IMR-90 (cell line): ENCODE results near the gene ANO1. TPM values are rescaled to one million over a fixed set of nuclear protein-coding genes. Genes with fewer than 3 reads are reported as not detected.

ENCODE experiments used
- ATAC-seq: fragments of 200-7000 bp; cut with Tn5 transposase; 2 replicates; pipeline ENCODE4 v1.9.1; 2020; ENCODE audit warnings: low read depth, mild to moderate bottlenecking, moderate library complexity
- BruUV-seq: library from RNA; stranded (reverse); fragments of 400-500 nt; replicated peaks from 2 replicates; lab custom pipeline; 2021; lab: Mats Ljungman, UMichigan
- CTCF ChIA-PET: fragments of 300-600 bp; formaldehyde crosslinking; extraction: SDS; loops from one replicate; lab custom pipeline; 2021; ENCODE audit warnings: antibody characterized with exemption; lab: Yijun Ruan, JAX
- POLR2A ChIA-PET: fragments of 300-600 bp; sonication (Branson Sonifier 250); formaldehyde crosslinking; loops from one replicate; lab custom pipeline; 2022; ENCODE audit warnings: antibody characterized with exemption; ENCODE audit not compliant: unreplicated experiment; lab: Charles Lee
- DNase-seq: peaks from one replicate; pipeline ENCODE4 v3.0.0; 2013
- H2AFZ ChIP-seq: replicated peaks from 2 replicates; pipeline ENCODE3; 2013; ENCODE audit warnings: low read length, mild to moderate bottlenecking; ENCODE audit not compliant: poor library complexity
- H2AK5ac ChIP-seq: 2 replicates; pipeline ENCODE4 v1.6.1; 2013; ENCODE audit warnings: low read depth, low read length, inconsistent platforms
- H2AK9ac ChIP-seq: replicated peaks from 2 replicates; pipeline ENCODE3; 2013; ENCODE audit warnings: mild to moderate bottlenecking, low read depth, low read length, moderate library complexity; ENCODE audit not compliant: poor library complexity
- H2BK120ac ChIP-seq: 2 replicates; pipeline ENCODE4 v1.6.1; 2013; ENCODE audit warnings: low read depth, low read length, inconsistent platforms
- H2BK15ac ChIP-seq: 3 replicates; pipeline ENCODE4 v1.6.1; 2013; ENCODE audit warnings: low read depth, low read length, inconsistent platforms
- H2BK20ac ChIP-seq: 2 replicates; pipeline ENCODE4 v1.6.1; 2013; ENCODE audit warnings: low read depth, mild to moderate bottlenecking, inconsistent platforms, low read length, moderate library complexity
- H2BK5ac ChIP-seq: 2 replicates; pipeline ENCODE4 v1.6.1; 2013; ENCODE audit warnings: mild to moderate bottlenecking, low read depth, low read length, inconsistent platforms; ENCODE audit not compliant: poor library complexity, severe bottlenecking
- H3K14ac ChIP-seq: replicated peaks from 2 replicates; pipeline ENCODE4 v1.6.1; 2013; ENCODE audit warnings: low read depth, low read length, inconsistent platforms
- H3K18ac ChIP-seq: 2 replicates; pipeline ENCODE4 v1.6.1; 2013; ENCODE audit warnings: low read depth, low read length, control low read depth
- H3K23ac ChIP-seq: 2 replicates; pipeline ENCODE4 v1.6.1; 2013; ENCODE audit warnings: low read depth, low read length, inconsistent platforms
- H3K27ac ChIP-seq: 2 replicates; pipeline ENCODE4 v1.5.1; 2013; ENCODE audit warnings: mild to moderate bottlenecking, control low read depth, low read length; ENCODE audit not compliant: insufficient read depth
- H3K27me3 ChIP-seq: 2 replicates; pipeline ENCODE4 v1.6.1; 2013; ENCODE audit warnings: low read length; ENCODE audit not compliant: control insufficient read depth, insufficient read depth
- H3K36me3 ChIP-seq: 2 replicates; pipeline ENCODE4 v1.6.1; 2013; ENCODE audit warnings: low read length, mixed read lengths; ENCODE audit not compliant: control insufficient read depth, insufficient read depth
- H3K4ac ChIP-seq: 2 replicates; pipeline ENCODE4 v1.6.1; 2013; ENCODE audit warnings: low read depth, low read length, inconsistent platforms
- H3K4me1 ChIP-seq: 2 replicates; pipeline ENCODE4 v1.6.1; 2013; ENCODE audit warnings: low read length, mixed read lengths; ENCODE audit not compliant: control insufficient read depth, insufficient read depth
- H3K4me2 ChIP-seq: 2 replicates; pipeline ENCODE4 v1.6.1; 2013; ENCODE audit warnings: low read depth, mild to moderate bottlenecking, control low read depth, low read length, moderate library complexity
- H3K4me3 ChIP-seq: 2 replicates; pipeline ENCODE4 v1.5.1; 2013; ENCODE audit warnings: low read depth, mild to moderate bottlenecking, control low read depth, low read length, moderate library complexity; ENCODE audit not compliant: insufficient read depth
- H3K56ac ChIP-seq: 2 replicates; pipeline ENCODE4 v1.6.1; 2013; ENCODE audit warnings: low read length, inconsistent platforms; ENCODE audit not compliant: insufficient read depth; ENCODE audit errors: extremely low read depth
- H3K79me1 ChIP-seq, 2 experiments: 2 replicates each; pipeline ENCODE4 v1.6.1; 2013; ENCODE audit warnings: low read length in 2 of 2, inconsistent platforms in 1 of 2, low read depth in 1 of 2
- H3K9ac ChIP-seq: 2 replicates; pipeline ENCODE4 v1.6.1; 2013; ENCODE audit warnings: low read depth, low read length, control low read depth
- H3K9me1 ChIP-seq: 2 replicates; pipeline ENCODE4 v1.6.1; 2013; ENCODE audit warnings: low read length, inconsistent platforms; ENCODE audit not compliant: insufficient read depth
- H3K9me3 ChIP-seq: 2 replicates; pipeline ENCODE4 v1.6.1; 2013; ENCODE audit warnings: low read length; ENCODE audit not compliant: control insufficient read depth, insufficient read depth
- H4K20me1 ChIP-seq: 2 replicates; pipeline ENCODE4 v1.6.1; 2013; ENCODE audit warnings: low read length, inconsistent platforms; ENCODE audit not compliant: insufficient read depth
- H4K5ac ChIP-seq: 2 replicates; pipeline ENCODE4 v1.6.1; 2013; ENCODE audit warnings: mild to moderate bottlenecking, low read depth, low read length, control low read depth
- H4K8ac ChIP-seq, 2 experiments: 2 replicates each; pipeline ENCODE4 v1.6.1; 2013; ENCODE audit warnings: low read depth in 2 of 2, low read length in 2 of 2, control low read depth in 1 of 2, inconsistent platforms in 1 of 2
- H4K91ac ChIP-seq: 2 replicates; pipeline ENCODE4 v1.6.1; 2013; ENCODE audit warnings: low read depth, low read length, inconsistent platforms; ENCODE audit not compliant: insufficient read depth
- BHLHE40 ChIP-seq: fragments of 150-350 bp; IDR thresholded peaks from 2 replicates; pipeline ENCODE4 v1.6.1; 2016; ENCODE audit warnings: mild to moderate bottlenecking, low read depth, low read length
- CEBPB ChIP-seq: IDR thresholded peaks from 2 replicates; pipeline ENCODE4 v1.6.1; 2012; ENCODE audit warnings: low read depth, low read length, improper control_type of control experiment
- ELK1 ChIP-seq: fragments of 150-350 bp; IDR thresholded peaks from 2 replicates; pipeline ENCODE4 v1.6.1; 2016; ENCODE audit warnings: low read depth, mild to moderate bottlenecking, low read length, moderate library complexity, borderline replicate concordance
- FOS ChIP-seq: fragments of 150-350 bp; IDR thresholded peaks from 2 replicates; pipeline ENCODE4 v1.6.1; 2016; ENCODE audit warnings: low read depth, low read length
- MAZ ChIP-seq: IDR thresholded peaks from 2 replicates; pipeline ENCODE4 v1.6.1; 2012; ENCODE audit warnings: low read depth, mild to moderate bottlenecking, low read length, improper control_type of control experiment, moderate library complexity, borderline replicate concordance
- NFE2L2 ChIP-seq: fragments of 150-350 bp; IDR thresholded peaks from 2 replicates; pipeline ENCODE4 v1.6.1; 2016; ENCODE audit warnings: low read depth, mild to moderate bottlenecking, low read length
- POLR2A ChIP-seq: IDR thresholded peaks from 2 replicates; pipeline ENCODE4 v1.6.1; 2012; ENCODE audit warnings: mild to moderate bottlenecking, low read depth, low read length
- RAD21 ChIP-seq: IDR thresholded peaks from 2 replicates; pipeline ENCODE4 v1.6.1; 2012; ENCODE audit warnings: low read length, improper control_type of control experiment
- RCOR1 ChIP-seq: IDR thresholded peaks from 2 replicates; pipeline ENCODE4 v1.6.1; 2012; ENCODE audit warnings: mild to moderate bottlenecking, low read length, improper control_type of control experiment; ENCODE audit not compliant: insufficient replicate concordance
- SMC3 ChIP-seq: fragments of 150-350 bp; IDR thresholded peaks from 2 replicates; pipeline ENCODE4 v1.6.1; 2016; ENCODE audit warnings: low read depth, mild to moderate bottlenecking, antibody characterized with exemption, low read length, moderate library complexity
- USF2 ChIP-seq: fragments of 150-350 bp; IDR thresholded peaks from 2 replicates; pipeline ENCODE4 v1.6.1; 2017; ENCODE audit warnings: mild to moderate bottlenecking, antibody characterized with exemption, low read length, low read depth
- WGBS, 2 experiments: methylation state at CpG; one replicate each; pipeline versions ENCODE4 v1.1.5 to v1.1.7; 2013; ENCODE audit warnings: missing lambda C conversion rate in 2 of 2; ENCODE audit not compliant: insufficient read length in 1 of 2; ENCODE audit errors: extremely low coverage in 2 of 2; 5-methylcytosine and 5-hydroxymethylcytosine counted together
- dilution Hi-C: fragments of 300-500 bp; cut with HindIII; formaldehyde crosslinking; loops from one replicate; pipeline ENCODE4 v1.14.3; 2018; ENCODE audit warnings: low sequenced_read_pairs; ENCODE audit not compliant: unreplicated experiment
- in situ Hi-C: fragments of 300-500 bp; cut with MboI; formaldehyde crosslinking; loops from 3 replicates; pipeline ENCODE4 v1.14.3; 2019; ENCODE audit warnings: low sequenced_read_pairs, inconsistent platforms, mixed read lengths
- intact Hi-C: fragments of 100-400 bp; cut with micrococcal nuclease; formaldehyde crosslinking; loops from 2 replicates; pipeline ENCODE4 v1.10.0; 2022
- polyA plus RNA-seq, 3 experiments: library from polyadenylated mRNA; depleted of rRNA; stranded (reverse); fragments of >200 nt; gene quantifications; 2 replicates each; pipeline ENCODE4 v1.2.3, GENCODE V29; 2012; ENCODE audit warnings: low replicate concordance in 1 of 3
- total RNA-seq: library from RNA; depleted of rRNA; stranded (reverse); fragments of >200 nt; gene quantifications from 2 replicates; pipeline ENCODE4 v1.2.3, GENCODE V29; 2012

ANO1 gene
- total and polyA plus RNA-seq, 2 of the 4 experiments (the other 2 are of a cell fraction), result 4.1 to 10.7 TPM

DNA sequence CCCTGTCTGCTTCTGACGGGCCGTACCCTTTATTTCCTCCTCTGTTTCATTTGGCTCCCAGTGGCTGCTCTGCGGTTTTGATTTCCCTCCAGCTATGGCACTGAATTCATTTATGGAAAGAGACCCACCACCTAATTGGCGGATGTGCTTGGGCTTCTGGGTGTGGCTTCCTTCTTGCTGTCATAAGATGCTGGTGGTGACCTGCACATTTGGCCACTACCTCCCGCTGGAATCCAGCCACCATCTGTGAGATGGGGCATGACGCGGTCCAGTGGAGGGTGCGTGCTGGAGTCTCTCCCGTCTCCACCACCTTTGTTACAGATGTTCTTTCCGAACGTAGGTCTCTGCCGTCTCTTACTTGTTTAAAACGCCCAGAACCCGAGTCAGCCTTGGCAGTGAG lies 77.3 kb downstream of the ANO1 start:
- H3K14ac ChIP-seq, result no peak overlapping the region
- H2AFZ ChIP-seq, result no peak overlapping the region
- WGBS, 2 experiments, result 76% methylated on average over 6 of the region's 14 CpGs; no CpG with 5 or more reads in 1 of the 2 experiments
- no peak overlapping the region for H2AK5ac ChIP-seq
- TF ChIP-seq BHLHE40 (no peak), SMC3 (no peak), FOS (no peak), RAD21 (no peak), USF2 (no peak), ELK1 (no peak), CEBPB (no peak), POLR2A (no peak), MAZ (no peak), RCOR1 (no peak), NFE2L2 (no peak)
- POLR2A ChIA-PET, result no interaction called here
- H4K91ac ChIP-seq, result no peak overlapping the region
- no peak overlapping the region for H3K4ac ChIP-seq
- H3K36me3 ChIP-seq, result peaks cover 4% of the 10 kb centered on the region; the same call in 1 of the 2 replicates
- H3K4me2 ChIP-seq, result no peak overlapping the region
- no peak overlapping the region for H3K9ac ChIP-seq
- no peak overlapping the region for H2AK9ac ChIP-seq
- H3K79me1 ChIP-seq, result no peaks in the 10 kb centered on the region
- no peaks in the 10 kb centered on the region for H4K20me1 ChIP-seq
- no peak overlapping the region for H3K23ac ChIP-seq
- H2BK20ac ChIP-seq, result no peak overlapping the region
- H3K4me3 ChIP-seq, result no peak overlapping the region
- no peak overlapping the region for H3K27ac ChIP-seq
- H2BK5ac ChIP-seq, result no peak overlapping the region
- H3K9me1 ChIP-seq, result no peaks in the 10 kb centered on the region
- H3K56ac ChIP-seq, result no peak overlapping the region
- no peak overlapping the region for H4K8ac ChIP-seq
- DNase-seq (no peak), ATAC-seq (no peak)
- intact Hi-C loops (no loop called here), dilution Hi-C loops (loop anchor here (25.0 kb wide), 1 partner anchor 243 kb away; no protein-coding TSS in a partner anchor), in situ Hi-C loops (no loop called here)
- no peak overlapping the region for H2BK15ac ChIP-seq
- H3K4me1 ChIP-seq, result peaks cover 2% of the 10 kb centered on the region; the same call in 1 of the 2 replicates
- no TSS peak for BruUV-seq
- H3K27me3 ChIP-seq, result no peaks in the 10 kb centered on the region
- H3K9me3 ChIP-seq, result no peaks in the 10 kb centered on the region
- CTCF ChIA-PET, result no interaction called here
- H3K18ac ChIP-seq, result no peak overlapping the region
- no peak overlapping the region for H2BK120ac ChIP-seq
- no peak overlapping the region for H4K5ac ChIP-seq
